Measurements from ENCODE around the gene RSBN1L. TPM values are rescaled to one million over a fixed set of nuclear protein-coding genes. Genes with fewer than 3 reads are reported as not detected.

Gene RSBN1L
- total RNA-seq, 1 experiment from 2014 or later: 15.5 TPM

GRCh38 chr7:77759294-77759889 lies 63.1 kb downstream of the RSBN1L start:
- ATAC-seq: peak; percentile 78
- H4K20me1 ChIP-seq (ENCODE audit: insufficient read depth): no peaks in the 10 kb centered on the region

DNA sequence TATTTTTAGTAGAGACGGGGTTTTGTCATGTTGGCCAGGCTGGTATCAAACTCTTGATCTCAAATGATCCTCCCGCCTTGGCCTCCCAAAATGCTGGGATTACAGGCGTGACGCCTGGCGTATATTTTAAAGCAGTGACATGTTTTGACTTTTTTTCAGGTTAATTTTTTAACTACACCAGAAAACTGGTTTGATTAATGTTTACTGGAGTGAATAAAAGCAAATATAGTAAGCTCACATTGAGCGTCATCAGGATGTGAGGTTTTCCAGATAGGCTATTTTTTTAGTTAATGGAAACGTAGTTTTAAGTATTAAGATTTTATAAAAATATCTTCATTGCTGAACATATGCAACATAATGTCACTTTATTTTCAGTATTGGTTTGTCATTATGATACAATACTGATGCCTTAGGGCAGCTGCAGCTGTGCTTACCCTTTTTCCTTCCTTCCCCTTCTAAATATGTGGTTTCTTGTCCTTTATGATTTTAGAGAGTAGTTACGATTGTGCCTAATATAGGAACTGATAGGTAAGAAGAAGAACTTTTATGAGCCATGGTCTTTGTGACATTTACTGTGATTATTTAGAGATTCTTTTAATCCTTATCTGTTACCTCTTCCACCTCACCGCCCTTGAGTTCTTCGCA lies 64.7 kb downstream of the RSBN1L start:
- no peaks in the 10 kb centered on the region for H3K36me3 ChIP-seq (ENCODE audit: control insufficient read depth in 1 of 2, insufficient read depth in 2 of 2, low read length in 2 of 2)
- ChIA-PET POLR2A (no interaction called here), RAD21 (ENCODE audit: low non-redundant PET in 1 of 2, low total read pairs in 2 of 2, uncharacterized antibody in 2 of 2, unreplicated experiment in 2 of 2) (no interaction called here), CTCF (interaction anchor here (1.0 to 2.2 kb wide), 2 partner anchors 103 to 188 kb away, joined by 3 to 12 read pairs; no protein-coding TSS in a partner anchor)
- no peaks in the 10 kb centered on the region for H3K9me2 ChIP-seq (ENCODE audit: insufficient read depth)
- no peak for DNase-seq (ENCODE audit: low read depth, low spot score)
- intact Hi-C loops (cut with micrococcal nuclease): no loop called here
- no peaks in the 10 kb centered on the region for H4K20me1 ChIP-seq (ENCODE audit: insufficient read depth)
- no peak overlapping the region for H2AFZ ChIP-seq (ENCODE audit: low read depth, low read length, poor library complexity, severe bottlenecking)
- no peaks in the 10 kb centered on the region for H3K4me1 ChIP-seq (ENCODE audit: control insufficient read depth in 1 of 2, insufficient read depth in 2 of 2, low read length in 2 of 2)
- no TSS peak for BruUV-seq (replicated peaks)
- no peak overlapping the region for H3K4me3 ChIP-seq (replicated peaks in 1 of 2; ENCODE audit: low read depth in 1 of 2, low read length in 2 of 2)
- ATAC-seq: no peak
- no peak overlapping the region for H3K9ac ChIP-seq (ENCODE audit: low read length)
- peaks cover 34% of the 10 kb centered on the region for H3K79me2 ChIP-seq (ENCODE audit: insufficient read depth, low read length)
- no peaks in the 10 kb centered on the region for H3K9me3 ChIP-seq (ENCODE audit: control insufficient read depth in 1 of 2, insufficient read depth in 1 of 2, low read depth in 1 of 2, low read length in 2 of 2)
- H3K27ac ChIP-seq (ENCODE audit: low read depth, low read length): no peak overlapping the region
- no peak overlapping the region for H3K4me2 ChIP-seq (ENCODE audit: low read length)
- no peaks in the 10 kb centered on the region for H3K27me3 ChIP-seq (ENCODE audit: insufficient read depth, low read length)
- no peak for TF ChIP-seq ZFX (IDR thresholded peaks at IDR 0.05)
- TF ChIP-seq CBX3 (IDR thresholded peaks at IDR 0.05; ENCODE audit: low read depth): no peak
- no peak for TF ChIP-seq POLR2AphosphoS5 (IDR thresholded peaks at IDR 0.05; ENCODE audit: low read depth, low read length)
- TF ChIP-seq, protein P1, sequence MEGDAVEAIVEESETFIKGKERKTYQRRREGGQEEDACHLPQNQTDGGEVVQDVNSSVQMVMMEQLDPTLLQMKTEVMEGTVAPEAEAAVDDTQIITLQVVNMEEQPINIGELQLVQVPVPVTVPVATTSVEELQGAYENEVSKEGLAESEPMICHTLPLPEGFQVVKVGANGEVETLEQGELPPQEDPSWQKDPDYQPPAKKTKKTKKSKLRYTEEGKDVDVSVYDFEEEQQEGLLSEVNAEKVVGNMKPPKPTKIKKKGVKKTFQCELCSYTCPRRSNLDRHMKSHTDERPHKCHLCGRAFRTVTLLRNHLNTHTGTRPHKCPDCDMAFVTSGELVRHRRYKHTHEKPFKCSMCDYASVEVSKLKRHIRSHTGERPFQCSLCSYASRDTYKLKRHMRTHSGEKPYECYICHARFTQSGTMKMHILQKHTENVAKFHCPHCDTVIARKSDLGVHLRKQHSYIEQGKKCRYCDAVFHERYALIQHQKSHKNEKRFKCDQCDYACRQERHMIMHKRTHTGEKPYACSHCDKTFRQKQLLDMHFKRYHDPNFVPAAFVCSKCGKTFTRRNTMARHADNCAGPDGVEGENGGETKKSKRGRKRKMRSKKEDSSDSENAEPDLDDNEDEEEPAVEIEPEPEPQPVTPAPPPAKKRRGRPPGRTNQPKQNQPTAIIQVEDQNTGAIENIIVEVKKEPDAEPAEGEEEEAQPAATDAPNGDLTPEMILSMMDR (IDR thresholded peaks at IDR 0.05 in 2 of 3, conservative IDR thresholded peaks at IDR 0.05 in 1 of 3; ENCODE audit: borderline replicate concordance in 1 of 3, insufficient read depth in 1 of 3, low read depth in 2 of 3, low read length in 2 of 3): no peak
- TF ChIP-seq, protein P2, sequence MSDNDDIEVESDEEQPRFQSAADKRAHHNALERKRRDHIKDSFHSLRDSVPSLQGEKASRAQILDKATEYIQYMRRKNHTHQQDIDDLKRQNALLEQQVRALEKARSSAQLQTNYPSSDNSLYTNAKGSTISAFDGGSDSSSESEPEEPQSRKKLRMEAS (IDR thresholded peaks at IDR 0.05): no peak
- TF ChIP-seq EGR1 (IDR thresholded peaks at IDR 0.05; ENCODE audit: low read depth): no peak
- TF ChIP-seq ELF1 (IDR thresholded peaks at IDR 0.05; ENCODE audit: borderline replicate concordance, low read depth): no peak
- no peak for TF ChIP-seq EZH2 (IDR thresholded peaks at IDR 0.05)
- TF ChIP-seq SP1 (IDR thresholded peaks at IDR 0.05; ENCODE audit: low read depth): no peak
- no peak for TF ChIP-seq ZNF274 (IDR thresholded peaks at IDR 0.05; ENCODE audit: low read depth, low read length)
- TF ChIP-seq EZH2phosphoT487 (IDR thresholded peaks at IDR 0.05; ENCODE audit: borderline replicate concordance): no peak
- no peak for TF ChIP-seq JUND (IDR thresholded peaks at IDR 0.05)

More at GRCh38 chr7:77759294-77759889, 63.1 kb downstream of the RSBN1L start:
- H3K79me2 ChIP-seq (ENCODE audit: insufficient read depth, low read length): peaks cover 35% of the 10 kb centered on the region
- H3K9me2 ChIP-seq (ENCODE audit: insufficient read depth): no peaks in the 10 kb centered on the region
- H3K27me3 ChIP-seq (ENCODE audit: insufficient read depth, low read length): no peaks in the 10 kb centered on the region
- H3K4me1 ChIP-seq (ENCODE audit: control insufficient read depth in 1 of 2, insufficient read depth in 2 of 2, low read length in 2 of 2): no peaks in the 10 kb centered on the region
- no peaks in the 10 kb centered on the region for H3K36me3 ChIP-seq (ENCODE audit: control insufficient read depth in 1 of 2, insufficient read depth in 2 of 2, low read length in 2 of 2)
- BruUV-seq (replicated peaks): no TSS peak
- POLR2A ChIA-PET: no interaction called here
- H3K4me2 ChIP-seq (ENCODE audit: low read length): no peak overlapping the region
- no peak overlapping the region for H3K4me3 ChIP-seq (replicated peaks in 1 of 2; ENCODE audit: low read depth in 1 of 2, low read length in 2 of 2)
- TF ChIP-seq CEBPB (IDR thresholded peaks at IDR 0.05; ENCODE audit: low read depth) (0 out of 2 replicates have a peak, but pooled peaks have one; percentile 23), EGR1 (IDR thresholded peaks at IDR 0.05; ENCODE audit: low read depth) (no peak), RAD21 (IDR thresholded peaks at IDR 0.05; ENCODE audit: low read depth) (peak; percentile 89)
- TF ChIP-seq, protein P1 (IDR thresholded peaks at IDR 0.05 in 2 of 3, conservative IDR thresholded peaks at IDR 0.05 in 1 of 3; ENCODE audit: borderline replicate concordance in 1 of 3, insufficient read depth in 1 of 3, low read depth in 2 of 3, low read length in 2 of 3): peak; percentile 67 to 80 (median 79); a peak in 5 of 6 replicates
- RAD21 ChIA-PET (ENCODE audit: low non-redundant PET in 1 of 2, low total read pairs in 2 of 2, uncharacterized antibody in 2 of 2, unreplicated experiment in 2 of 2): no interaction called here
- H3K27ac ChIP-seq (ENCODE audit: low read depth, low read length): no peak overlapping the region
- CTCF ChIA-PET: interaction anchor here (0.7 to 2.2 kb wide), 5 partner anchors 101 to 186 kb away, joined by 3 to 12 read pairs (median 6); no protein-coding TSS in a partner anchor
- H3K9ac ChIP-seq (ENCODE audit: low read length): no peak overlapping the region
- H3K9me3 ChIP-seq (ENCODE audit: control insufficient read depth in 1 of 2, insufficient read depth in 1 of 2, low read depth in 1 of 2, low read length in 2 of 2): no peaks in the 10 kb centered on the region
- intact Hi-C loops (cut with micrococcal nuclease): loop anchor here (1.0 to 5.0 kb wide), 4 partner anchors 63 to 322 kb away; partner anchors contain the start of gene RSBN1L
- peak; percentile 57 for DNase-seq (ENCODE audit: low read depth, low spot score)
- H2AFZ ChIP-seq (ENCODE audit: low read depth, low read length, poor library complexity, severe bottlenecking): no peak overlapping the region

Measured in HCT116 (cell line).